ENCODE results near the gene CHMP2B.

- no peak for TF ChIP-seq CTCF (IDR thresholded peaks at IDR 0.05; ENCODE audit: poor library complexity, severe bottlenecking)
- no peak for TF ChIP-seq POLR2AphosphoS5 (IDR thresholded peaks at IDR 0.05)
- no peak for TF ChIP-seq REST (IDR thresholded peaks at IDR 0.05; ENCODE audit: borderline replicate concordance)
- no peak for TF ChIP-seq RAD21 (conservative IDR thresholded peaks at IDR 0.05)
- no peak for TF ChIP-seq MXI1 (conservative IDR thresholded peaks at IDR 0.05; ENCODE audit: poor library complexity, severe bottlenecking)
- TF ChIP-seq TAF1 (IDR thresholded peaks at IDR 0.05; ENCODE audit: low read depth): no peak
- TF ChIP-seq EP300 (conservative IDR thresholded peaks at IDR 0.05; ENCODE audit: poor library complexity, severe bottlenecking): no peak
- no peak for TF ChIP-seq EZH2 (IDR thresholded peaks at IDR 0.05; ENCODE audit: borderline replicate concordance, insufficient read depth, low read length, poor library complexity, severe bottlenecking)
Observed at GRCh38 chr3:87267953-87268645, 41.0 kb downstream of the CHMP2B start.
